ENCODE measurements around the gene ZFP82.

Gene ZFP82

GRCh38 chr19:36363845-36364244, 54.6 kb downstream of the ZFP82 start:
- DNase-seq: no peak
